ENCODE data around the gene NR6A1.

The NR6A1 gene

DNA sequence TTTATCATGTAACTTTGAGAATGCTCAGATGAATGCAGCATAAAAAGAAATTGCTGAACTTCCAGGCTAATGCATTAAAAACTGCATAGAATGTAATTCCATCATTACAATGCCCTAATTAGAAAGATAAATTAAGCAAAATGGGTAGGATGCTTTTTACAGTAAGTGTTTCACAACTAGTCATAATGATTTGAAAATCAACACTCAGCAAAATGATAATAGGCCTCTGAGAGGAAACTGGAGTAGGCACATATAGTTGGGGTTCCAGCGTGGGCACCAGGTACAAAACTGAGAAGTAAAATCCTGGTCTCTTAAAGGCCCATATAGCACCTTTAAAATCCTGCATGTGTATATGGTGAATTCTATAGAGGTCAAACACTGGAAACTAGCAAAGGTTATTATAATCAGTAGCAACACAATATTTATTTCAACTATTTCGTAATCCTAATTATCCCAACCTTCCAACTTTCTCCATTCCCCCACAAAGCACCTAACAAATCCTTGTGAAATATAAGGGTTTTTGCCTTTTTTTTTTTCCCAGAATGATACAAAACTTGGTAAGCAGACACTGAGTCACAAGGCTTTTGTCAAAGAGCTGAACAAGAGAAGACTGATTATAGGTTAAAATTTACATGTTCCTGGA lies 155.9 kb downstream of the NR6A1 start:
- Histone ChIP-seq H3K4me2 (ENCODE audit: low read depth, low read length, poor library complexity, severe bottlenecking) (no peak overlapping the region), H3K9me3 (ENCODE audit: insufficient read depth, low read length) (no peaks in the 10 kb centered on the region), H3K4me3 (ENCODE audit: insufficient read depth, low read length, poor library complexity, severe bottlenecking) (no peak overlapping the region), H3F3A (ENCODE audit: insufficient read depth) (no peaks in the 10 kb centered on the region), H3K27ac (ENCODE audit: low read depth, low read length) (no peak overlapping the region), H3K9ac (ENCODE audit: low read length) (no peak overlapping the region), H2AFZ (ENCODE audit: low read depth, low read length, severe bottlenecking) (no peak overlapping the region), H3K79me2 (ENCODE audit: insufficient read depth, low read length) (no peaks in the 10 kb centered on the region), H3K9me2 (replicated peaks; ENCODE audit: insufficient read depth, low read length) (no peaks in the 10 kb centered on the region), H4K20me1 (ENCODE audit: low read depth, low read length) (peaks cover 3% of the 10 kb centered on the region; the same call in 1 of the 2 replicates), H3K27me3 (ENCODE audit: low read length) (no peaks in the 10 kb centered on the region), H3K36me3 (ENCODE audit: low read length) (no peaks in the 10 kb centered on the region)
- TF ChIP-seq EZH2phosphoT487 (conservative IDR thresholded peaks at IDR 0.05; ENCODE audit: low read length) (no peak), CTCF (IDR thresholded peaks at IDR 0.05; ENCODE audit: insufficient read depth, low read length, poor library complexity, severe bottlenecking) (no peak)

DNA sequence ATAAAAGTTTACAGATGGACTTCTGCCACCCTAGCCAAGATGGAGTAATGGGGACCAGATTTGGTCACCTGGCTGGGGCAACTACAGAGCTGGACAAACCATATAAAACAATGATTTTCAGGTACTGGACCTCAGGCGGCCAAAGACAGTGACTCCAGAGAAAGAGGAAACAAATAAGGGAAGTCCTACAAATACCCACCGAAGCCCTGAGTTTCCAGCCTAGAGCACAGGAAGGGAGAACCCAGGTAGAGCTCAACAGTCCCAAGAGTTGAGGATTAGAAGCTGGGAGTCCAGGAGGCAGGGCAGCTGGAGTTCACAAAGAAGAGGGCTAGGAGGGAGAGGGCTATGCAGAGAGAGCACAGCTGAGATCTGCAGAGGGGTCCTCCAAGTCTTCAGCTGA lies 157.3 kb downstream of the NR6A1 start:
- Histone ChIP-seq H3K27ac (ENCODE audit: low read depth, low read length) (no peak overlapping the region), H3K9ac (ENCODE audit: low read length) (no peak overlapping the region), H3K79me2 (ENCODE audit: insufficient read depth, low read length) (no peaks in the 10 kb centered on the region), H3K27me3 (ENCODE audit: low read length) (no peaks in the 10 kb centered on the region), H3K4me2 (ENCODE audit: low read depth, low read length, poor library complexity, severe bottlenecking) (no peak overlapping the region), H3F3A (ENCODE audit: insufficient read depth) (no peaks in the 10 kb centered on the region), H3K9me3 (ENCODE audit: insufficient read depth, low read length) (no peaks in the 10 kb centered on the region), H4K20me1 (ENCODE audit: low read depth, low read length) (peaks cover 3% of the 10 kb centered on the region; the same call in 1 of the 2 replicates), H3K36me3 (ENCODE audit: low read length) (no peaks in the 10 kb centered on the region), H3K4me3 (ENCODE audit: insufficient read depth, low read length, poor library complexity, severe bottlenecking) (no peak overlapping the region), H3K9me2 (replicated peaks; ENCODE audit: insufficient read depth, low read length) (no peaks in the 10 kb centered on the region), H2AFZ (ENCODE audit: low read depth, low read length, severe bottlenecking) (no peak overlapping the region)
- TF ChIP-seq EZH2phosphoT487 (conservative IDR thresholded peaks at IDR 0.05; ENCODE audit: low read length) (no peak), CTCF (IDR thresholded peaks at IDR 0.05; ENCODE audit: insufficient read depth, low read length, poor library complexity, severe bottlenecking) (no peak)

GRCh38 chr9:124611106-124611505 lies 160.0 kb downstream of the NR6A1 start:
- Histone ChIP-seq H3K9ac (ENCODE audit: low read length) (no peak overlapping the region), H4K20me1 (ENCODE audit: low read depth, low read length) (no peaks in the 10 kb centered on the region), H3K9me3 (ENCODE audit: insufficient read depth, low read length) (no peaks in the 10 kb centered on the region), H3K4me2 (ENCODE audit: low read depth, low read length, poor library complexity, severe bottlenecking) (no peak overlapping the region), H3F3A (ENCODE audit: insufficient read depth) (no peaks in the 10 kb centered on the region), H3K4me3 (ENCODE audit: insufficient read depth, low read length, poor library complexity, severe bottlenecking) (no peak overlapping the region), H3K9me2 (replicated peaks; ENCODE audit: insufficient read depth, low read length) (no peaks in the 10 kb centered on the region), H3K36me3 (ENCODE audit: low read length) (no peaks in the 10 kb centered on the region), H3K27ac (ENCODE audit: low read depth, low read length) (no peak overlapping the region), H2AFZ (ENCODE audit: low read depth, low read length, severe bottlenecking) (no peak overlapping the region), H3K27me3 (ENCODE audit: low read length) (no peaks in the 10 kb centered on the region), H3K79me2 (ENCODE audit: insufficient read depth, low read length) (no peaks in the 10 kb centered on the region)
- TF ChIP-seq CTCF (IDR thresholded peaks at IDR 0.05; ENCODE audit: insufficient read depth, low read length, poor library complexity, severe bottlenecking) (no peak), EZH2phosphoT487 (conservative IDR thresholded peaks at IDR 0.05; ENCODE audit: low read length) (no peak)
